Peyer's patch (tissue), 4 donors: Measurements from ENCODE around the gene LEKR1. TPM values are rescaled to one million over a fixed set of nuclear protein-coding genes. Genes with fewer than 3 reads are reported as not detected.

Source experiments
- DNase-seq, 3 donors: peaks; one replicate each; pipeline ENCODE4 v3.0.0-alpha.2; 2017 to 2019
- H3K27ac ChIP-seq, 4 donors: fragments of 200-600 bp; sonication (generic); one replicate each; pipeline ENCODE4 v1.5.1; 2016 to 2019
- H3K27me3 ChIP-seq, 2 donors: fragments of 200-600 bp; sonication (generic); one replicate each; pipeline ENCODE4 v1.5.1; 2019
- H3K36me3 ChIP-seq, 3 donors: fragments of 200-600 bp; sonication (generic); one replicate each; pipeline ENCODE4 v1.5.1; 2016 to 2019
- H3K4me1 ChIP-seq, 4 donors: fragments of 200-600 bp; sonication (generic); one replicate each; pipeline ENCODE4 v1.5.1; 2016 to 2019
- H3K4me3 ChIP-seq, 4 donors: fragments of 200-600 bp; sonication (generic); 1 replicate in 3 of 4; 2 replicates in 1 of 4; pipeline ENCODE4 v1.5.1; 2016 to 2019; ENCODE audit warnings: mild to moderate bottlenecking in 1 of 4
- H3K9me3 ChIP-seq, 4 donors: fragments of 200-600 bp; sonication (generic); one replicate each; pipeline ENCODE4 v1.5.1; 2016 to 2019; ENCODE audit warnings: mild to moderate bottlenecking in 1 of 4
- CTCF ChIP-seq, 6 experiments: fragments of 450-650 bp in 4 of 6; fragments of 200-600 bp in 2 of 6; sonication (generic) in 1 of 6; IDR thresholded peaks; one replicate each; pipeline ENCODE4 v1.5.1; 2017 to 2019; ENCODE audit warnings: antibody characterized with exemption in 6 of 6, mild to moderate bottlenecking in 3 of 6, moderate library complexity in 1 of 6
- POLR2A ChIP-seq, 2 donors: fragments of 450-650 bp; IDR thresholded peaks; one replicate each; pipeline ENCODE4 v1.5.1; 2017; ENCODE audit warnings: antibody characterized with exemption in 2 of 2, mild to moderate bottlenecking in 2 of 2, moderate library complexity in 2 of 2
- total RNA-seq, 4 donors: library from RNA; depleted of rRNA; stranded (reverse); fragments of >200 nt; gene quantifications; one replicate each; pipeline ENCODE4 v1.1.0, GENCODE V29; 2016

Gene LEKR1
- total RNA-seq, 4 donors from 2014 or later, result 0.85 to 9.1 (median 0.94) TPM; not detected in 1

GRCh38 chr3:156808025-156808424, 18.1 kb upstream of the LEKR1 start:
- no peak overlapping the region for H3K27ac ChIP-seq
- TF ChIP-seq CTCF (IDR thresholded peaks at IDR 0.05) (no peak), POLR2A (IDR thresholded peaks at IDR 0.05) (no peak)
- H3K36me3 ChIP-seq, result no peaks in the 10 kb centered on the region
- no peak overlapping the region for H3K4me3 ChIP-seq
- no peaks in the 10 kb centered on the region for H3K9me3 ChIP-seq
- H3K4me1 ChIP-seq, result peaks cover 0 to 23% (median 0%) of the 10 kb centered on the region in 4 donors
- H3K27me3 ChIP-seq, result no peaks in the 10 kb centered on the region
- DNase-seq, result no peak

GRCh38 chr3:156811089-156811862, 14.9 kb upstream of the LEKR1 start:
- DNase-seq, result no peak
- TF ChIP-seq POLR2A (IDR thresholded peaks at IDR 0.05) (no peak), CTCF (IDR thresholded peaks at IDR 0.05) (no peak)
- Histone ChIP-seq H3K9me3 (no peaks in the 10 kb centered on the region), H3K4me3 (no peak overlapping the region), H3K27me3 (no peaks in the 10 kb centered on the region), H3K27ac (peak overlapping the region in 2 of 4 donors; percentile 32 to 44), H3K36me3 (no peaks in the 10 kb centered on the region), H3K4me1 (peaks cover 0 to 32% (median 3%) of the 10 kb centered on the region in 4 donors)

- H3K4me1 ChIP-seq, result peaks cover 0 to 37% (median 4%) of the 10 kb centered on the region in 4 donors
- no peaks in the 10 kb centered on the region for H3K36me3 ChIP-seq
- no peaks in the 10 kb centered on the region for H3K9me3 ChIP-seq
- peak overlapping the region in 2 of 4 donors; percentile 48 to 69 for H3K27ac ChIP-seq
- peak in 1 of 3 donors; percentile 59 for DNase-seq
- H3K4me3 ChIP-seq, result no peak overlapping the region
- no peaks in the 10 kb centered on the region for H3K27me3 ChIP-seq
- no peak for TF ChIP-seq CTCF (IDR thresholded peaks at IDR 0.05)
- no peak for TF ChIP-seq POLR2A (IDR thresholded peaks at IDR 0.05)
Measured at GRCh38 chr3:156812521-156813335, 13.4 kb upstream of the LEKR1 start.

- no peaks in the 10 kb centered on the region for H3K9me3 ChIP-seq
- H3K4me1 ChIP-seq, result peaks cover 0 to 43% (median 7%) of the 10 kb centered on the region in 4 donors
- TF ChIP-seq CTCF (IDR thresholded peaks at IDR 0.05) (no peak), POLR2A (IDR thresholded peaks at IDR 0.05) (no peak)
- DNase-seq, result peak in 1 of 3 donors; percentile 62
- H3K4me3 ChIP-seq, result no peak overlapping the region
- no peaks in the 10 kb centered on the region for H3K27me3 ChIP-seq
- H3K27ac ChIP-seq, result no peak overlapping the region
- H3K36me3 ChIP-seq, result no peaks in the 10 kb centered on the region
Measured at GRCh38 chr3:156814295-156814694, 11.9 kb upstream of the LEKR1 start.

GRCh38 chr3:156816091-156816793, 9.9 kb upstream of the LEKR1 start:
- TF ChIP-seq CTCF (IDR thresholded peaks at IDR 0.05), result peak in 2 of 6 experiments; percentile 10 to 18
- no peak for TF ChIP-seq POLR2A (IDR thresholded peaks at IDR 0.05)
- Histone ChIP-seq H3K27me3 (no peaks in the 10 kb centered on the region), H3K36me3 (no peaks in the 10 kb centered on the region), H3K4me3 (peak overlapping the region; percentile 55 to 72 (median 66)), H3K27ac (peak overlapping the region; percentile 86 to 97 (median 92)), H3K4me1 (peaks cover 0 to 34% (median 7%) of the 10 kb centered on the region in 4 donors), H3K9me3 (no peaks in the 10 kb centered on the region)
- peak; percentile 30 to 73 (median 58) for DNase-seq
